CD4-positive, alpha-beta T cell treated with Interferon alpha-2 for 1 hour (primary cell): ENCODE results near the gene LY9.

Experiments used
- DNase-seq, 2 donors: peaks; one replicate each; pipeline ENCODE4 v3.0.0-alpha.2; 2020 to 2022

Gene LY9

GRCh38 chr1:160795951-160796383 lies at the start of gene LY9:
TSS of gene LY9 (plus strand) at chr1:160796174. CDS start at chr1:160796188, 14 bp downstream.
- DNase-seq, result peak; percentile 92 to 93

- DNase-seq, result no peak
These were observed 49.0 kb upstream of the LY9 start for GRCh38 chr1:160746836-160747500.

- DNase-seq, result no peak
These were observed 48.3 kb upstream of the LY9 start for GRCh38 chr1:160747717-160748116.

GRCh38 chr1:160748181-160748877 lies 47.6 kb upstream of the LY9 start:
- no peak for DNase-seq

- no peak for DNase-seq
These were observed 47.1 kb upstream of the LY9 start for GRCh38 chr1:160748878-160749269.

- no peak for DNase-seq
These were observed 45.4 kb upstream of the LY9 start for GRCh38 chr1:160750608-160751007.

GRCh38 chr1:160752406-160752805 lies 43.6 kb upstream of the LY9 start:
- DNase-seq, result no peak

GRCh38 chr1:160752924-160753323 lies 43.0 kb upstream of the LY9 start:
- DNase-seq, result no peak

GRCh38 chr1:160753594-160753993 lies 42.4 kb upstream of the LY9 start:
- DNase-seq, result no peak

- DNase-seq, result no peak
These were observed 40.5 kb upstream of the LY9 start for GRCh38 chr1:160755461-160755860.

- DNase-seq, result peak; percentile 38 to 65
These were observed 39.8 kb upstream of the LY9 start for GRCh38 chr1:160755911-160756848.

GRCh38 chr1:160756849-160757201 lies 39.1 kb upstream of the LY9 start:
- peak in 1 of 2 donors; percentile 29 for DNase-seq

GRCh38 chr1:160758521-160758920 lies 37.5 kb upstream of the LY9 start:
- no peak for DNase-seq

- DNase-seq, result no peak
These were observed 36.2 kb upstream of the LY9 start for GRCh38 chr1:160759740-160760139.

- DNase-seq, result no peak
These were observed 34.9 kb upstream of the LY9 start for GRCh38 chr1:160761046-160761445.

- no peak for DNase-seq
These were observed 34.1 kb upstream of the LY9 start for GRCh38 chr1:160761886-160762285.

- no peak for DNase-seq
These were observed 32.0 kb upstream of the LY9 start for GRCh38 chr1:160763993-160764392.

GRCh38 chr1:160767395-160768294 lies 28.3 kb upstream of the LY9 start:
- DNase-seq, result peak in 1 of 2 donors; percentile 50

- DNase-seq, result peak; percentile 86 to 91
These were observed 27.7 kb upstream of the LY9 start for GRCh38 chr1:160768295-160768657.

GRCh38 chr1:160772331-160772730 lies 23.6 kb upstream of the LY9 start:
- DNase-seq, result no peak

GRCh38 chr1:160773093-160773492 lies 22.9 kb upstream of the LY9 start:
- DNase-seq, result no peak
